B cell (primary cell): ENCODE results near the gene LUC7L. TPM values are rescaled to one million over a fixed set of nuclear protein-coding genes. Genes with fewer than 3 reads are reported as not detected.
A peak's percentile ranks its signal among the peaks of the same experiment; 100 is the strongest.

Experiments
- ATAC-seq: fragments of 200-7000 bp; cut with Tn5 transposase; one replicate; pipeline ENCODE4 v1.10.0; 2021; ENCODE audit warnings: low read depth, mild to moderate bottlenecking, moderate number of reproducible peaks, moderate library complexity
- CTCF ChIA-PET: fragments of 350-600 bp; sonication (Branson Sonifier 250); formaldehyde crosslinking; loops from one replicate; lab custom pipeline; 2021; ENCODE audit warnings: antibody characterized with exemption, inconsistent platforms; lab: Charles Lee
- POLR2A ChIA-PET: fragments of 350-600 bp; sonication (Branson Sonifier 250); formaldehyde crosslinking; loops from one replicate; lab custom pipeline; 2021; ENCODE audit warnings: antibody characterized with exemption; lab: Charles Lee
- DNase-seq: peaks from one replicate; pipeline ENCODE4 v3.0.0; 2013
- H2AFZ ChIP-seq: 2 replicates; pipeline ENCODE4 v1.6.1; 2012; ENCODE audit warnings: mild to moderate bottlenecking, low read depth, low read length; ENCODE audit not compliant: insufficient read depth, poor library complexity, severe bottlenecking
- H3K27ac ChIP-seq, 2 donors: 1 replicate in 1 of 2; 2 replicates in 1 of 2; pipeline ENCODE4 v1.5.1; 2012 to 2013; ENCODE audit warnings: low read length in 2 of 2, mild to moderate bottlenecking in 2 of 2, moderate library complexity in 1 of 2
- H3K27me3 ChIP-seq, 4 experiments: fragments of 200-600 bp in 1 of 4; sonication (generic) in 1 of 4; replicated peaks in 1 of 4; 1 replicate in 2 of 4; 2 replicates in 2 of 4; pipeline versions ENCODE4 v1.6.1 to v1.7.0; 2013 to 2016; ENCODE audit warnings: low read length in 3 of 4, mild to moderate bottlenecking in 2 of 4, mixed read lengths in 1 of 4, moderate library complexity in 1 of 4; ENCODE audit not compliant: insufficient read depth in 4 of 4, control insufficient read depth in 3 of 4; ENCODE audit errors: control extremely low read depth in 1 of 4
- H3K36me3 ChIP-seq, 2 experiments: replicated peaks in 1 of 2; 1 replicate in 1 of 2; 2 replicates in 1 of 2; pipeline versions ENCODE4 v1.6.1 to v1.7.1; 2013; ENCODE audit warnings: low read length in 1 of 2; ENCODE audit not compliant: insufficient read depth in 2 of 2, control insufficient read depth in 1 of 2; ENCODE audit errors: control extremely low read depth in 1 of 2, extremely low read depth in 1 of 2
- H3K4me1 ChIP-seq, 2 donors: fragments of 200-600 bp in 1 of 2; sonication (generic) in 1 of 2; 1 replicate in 1 of 2; 2 replicates in 1 of 2; pipeline versions ENCODE4 v1.5.1 to v1.6.1; 2013 to 2017; ENCODE audit warnings: low read length in 2 of 2; ENCODE audit not compliant: control insufficient read depth in 2 of 2, insufficient read depth in 2 of 2
- H3K4me2 ChIP-seq: replicated peaks from 2 replicates; pipeline ENCODE3; 2012; ENCODE audit warnings: mild to moderate bottlenecking, low read depth, low read length; ENCODE audit not compliant: poor library complexity, severe bottlenecking
- H3K4me3 ChIP-seq, 5 experiments: fragments of 200-600 bp in 1 of 5; sonication (generic) in 1 of 5; 1 replicate in 3 of 5; 2 replicates in 2 of 5; pipeline versions ENCODE4 v1.5.1 to v1.7.0; 2011 to 2016; ENCODE audit warnings: low read length in 4 of 5, mild to moderate bottlenecking in 4 of 5, low read depth in 2 of 5, control low read depth in 1 of 5, moderate library complexity in 1 of 5; ENCODE audit not compliant: insufficient read depth in 1 of 5; ENCODE audit errors: control extremely low read depth in 1 of 5, extremely low read depth in 1 of 5
- H3K79me2 ChIP-seq: fragments of 200-600 bp; sonication (generic); one replicate; pipeline ENCODE4 v1.6.0; 2016; ENCODE audit warnings: low read length; ENCODE audit not compliant: control insufficient read depth, insufficient read depth
- H3K9ac ChIP-seq: fragments of 200-600 bp; sonication (generic); 2 replicates; pipeline ENCODE4 v1.6.1; 2017; ENCODE audit warnings: mild to moderate bottlenecking, low read length, moderate library complexity
- H3K9me3 ChIP-seq, 3 donors: one replicate each; pipeline versions ENCODE4 v1.6.1 to v1.7.1; 2013; ENCODE audit warnings: low read length in 2 of 3; ENCODE audit not compliant: control insufficient read depth in 2 of 3, insufficient read depth in 1 of 3; ENCODE audit errors: control extremely low read depth in 1 of 3
- H4K20me1 ChIP-seq: 2 replicates; pipeline ENCODE4 v1.6.0; 2012; ENCODE audit warnings: mild to moderate bottlenecking, low read length; ENCODE audit not compliant: insufficient read depth, control insufficient read depth, poor library complexity, severe bottlenecking
- H3K27ac Mint-ChIP-seq: one replicate; pipeline ENCODE4 v1.8.0; 2021; ENCODE audit warnings: mixed read lengths
- H3K27me3 Mint-ChIP-seq: one replicate; pipeline ENCODE4 v1.8.0; 2021; ENCODE audit warnings: mixed read lengths
- H3K4me1 Mint-ChIP-seq: one replicate; pipeline ENCODE4 v1.8.0; 2021; ENCODE audit warnings: mixed read lengths
- H3K4me3 Mint-ChIP-seq: one replicate; pipeline ENCODE4 v1.8.0; 2021; ENCODE audit warnings: mixed read lengths
- H3K9me3 Mint-ChIP-seq: one replicate; pipeline ENCODE4 v1.8.0; 2022; ENCODE audit warnings: mixed read lengths; ENCODE audit not compliant: insufficient read depth
- EZH2 ChIP-seq: IDR thresholded peaks from 2 replicates; pipeline ENCODE4 v1.6.1; 2012; ENCODE audit warnings: borderline replicate concordance, low read depth, mild to moderate bottlenecking, moderate library complexity, low read length; ENCODE audit not compliant: insufficient read depth, poor library complexity, severe bottlenecking
- WGBS: methylation state at CpG from one replicate; pipeline ENCODE4 v1.1.5; 2013; ENCODE audit warnings: missing lambda C conversion rate; ENCODE audit not compliant: insufficient coverage; 5-methylcytosine and 5-hydroxymethylcytosine counted together
- intact Hi-C: fragments of 100-400 bp; cut with micrococcal nuclease; formaldehyde crosslinking; loops from one replicate; pipeline ENCODE4 v1.10.0; 2022
- polyA plus RNA-seq: library from polyadenylated mRNA; depleted of rRNA; stranded (reverse); fragments of >200 nt; gene quantifications from 2 replicates; pipeline ENCODE4 v1.2.3, GENCODE V29; 2012
- total RNA-seq, 2 donors: library from RNA; stranded (reverse); fragments of 120-200 nt in 1 of 2; gene quantifications; 1 replicate in 1 of 2; 2 replicates in 1 of 2; pipeline versions ENCODE4 v1.2.3 to v1.2.4, GENCODE V29; 2013 to 2022
- TF ChIP-seq, protein P1 (sequence below): fragments of 200-600 bp; IDR thresholded peaks from one replicate; pipeline ENCODE4 v1.8.0; 2022; ENCODE audit warnings: antibody characterized with exemption, mild to moderate bottlenecking

LUC7L gene
- total and polyA plus RNA-seq, 2 donors (not counting 1 experiment from before 2014, with no cell fraction given) = 148 to 181 TPM

DNA sequence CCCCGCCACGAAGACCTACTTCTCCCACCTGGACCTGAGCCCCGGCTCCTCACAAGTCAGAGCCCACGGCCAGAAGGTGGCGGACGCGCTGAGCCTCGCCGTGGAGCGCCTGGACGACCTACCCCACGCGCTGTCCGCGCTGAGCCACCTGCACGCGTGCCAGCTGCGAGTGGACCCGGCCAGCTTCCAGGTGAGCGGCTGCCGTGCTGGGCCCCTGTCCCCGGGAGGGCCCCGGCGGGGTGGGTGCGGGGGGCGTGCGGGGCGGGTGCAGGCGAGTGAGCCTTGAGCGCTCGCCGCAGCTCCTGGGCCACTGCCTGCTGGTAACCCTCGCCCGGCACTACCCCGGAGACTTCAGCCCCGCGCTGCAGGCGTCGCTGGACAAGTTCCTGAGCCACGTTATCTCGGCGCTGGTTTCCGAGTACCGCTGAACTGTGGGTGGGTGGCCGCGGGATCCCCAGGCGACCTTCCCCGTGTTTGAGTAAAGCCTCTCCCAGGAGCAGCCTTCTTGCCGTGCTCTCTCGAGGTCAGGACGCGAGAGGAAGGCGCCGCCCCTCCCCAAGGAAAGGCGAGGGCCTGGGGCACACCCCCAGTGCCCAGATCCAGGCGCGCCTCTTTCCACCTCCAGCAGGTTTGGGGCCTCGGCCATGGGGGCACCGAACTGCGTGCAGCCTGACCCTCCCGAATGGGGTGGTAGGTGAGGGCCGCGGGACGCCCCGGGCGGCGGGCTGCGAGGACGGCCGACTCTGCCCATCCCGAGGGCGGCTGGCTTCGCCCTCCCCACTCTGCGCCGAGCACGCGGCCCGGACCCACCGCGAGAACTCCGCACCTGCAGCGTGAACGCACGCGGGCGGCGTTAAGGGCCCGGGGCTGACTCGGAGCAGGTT, 48.3 kb downstream of the LUC7L start:
- no peaks in the 10 kb centered on the region for H3K79me2 ChIP-seq
- 2% methylated on average over 86 of the region's 89 CpGs for WGBS
- TF ChIP-seq, protein P1, sequence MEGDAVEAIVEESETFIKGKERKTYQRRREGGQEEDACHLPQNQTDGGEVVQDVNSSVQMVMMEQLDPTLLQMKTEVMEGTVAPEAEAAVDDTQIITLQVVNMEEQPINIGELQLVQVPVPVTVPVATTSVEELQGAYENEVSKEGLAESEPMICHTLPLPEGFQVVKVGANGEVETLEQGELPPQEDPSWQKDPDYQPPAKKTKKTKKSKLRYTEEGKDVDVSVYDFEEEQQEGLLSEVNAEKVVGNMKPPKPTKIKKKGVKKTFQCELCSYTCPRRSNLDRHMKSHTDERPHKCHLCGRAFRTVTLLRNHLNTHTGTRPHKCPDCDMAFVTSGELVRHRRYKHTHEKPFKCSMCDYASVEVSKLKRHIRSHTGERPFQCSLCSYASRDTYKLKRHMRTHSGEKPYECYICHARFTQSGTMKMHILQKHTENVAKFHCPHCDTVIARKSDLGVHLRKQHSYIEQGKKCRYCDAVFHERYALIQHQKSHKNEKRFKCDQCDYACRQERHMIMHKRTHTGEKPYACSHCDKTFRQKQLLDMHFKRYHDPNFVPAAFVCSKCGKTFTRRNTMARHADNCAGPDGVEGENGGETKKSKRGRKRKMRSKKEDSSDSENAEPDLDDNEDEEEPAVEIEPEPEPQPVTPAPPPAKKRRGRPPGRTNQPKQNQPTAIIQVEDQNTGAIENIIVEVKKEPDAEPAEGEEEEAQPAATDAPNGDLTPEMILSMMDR = no peak
- no peak for TF ChIP-seq EZH2
- intact Hi-C loops = loop anchor here (1.0 to 2.0 kb wide), 3 partner anchors 42 to 116 kb away; partner anchors contain the start of gene NPRL3
- DNase-seq (peak; percentile 87), ATAC-seq (peak; percentile 87)
- H3K9me3 Mint-ChIP-seq = no peaks in the 10 kb centered on the region
- H3K36me3 ChIP-seq = no peaks in the 10 kb centered on the region
- H4K20me1 ChIP-seq = no peaks in the 10 kb centered on the region
- H2AFZ ChIP-seq = peak overlapping the region; percentile 70
- H3K4me1 ChIP-seq = peaks cover 14 to 22% of the 10 kb centered on the region in 2 donors
- H3K4me1 Mint-ChIP-seq = peaks cover 12% of the 10 kb centered on the region
- peak overlapping the region; percentile 94 for H3K4me2 ChIP-seq
- H3K27ac ChIP-seq = no peak overlapping the region
- ChIA-PET CTCF (interaction anchor here (0.6 to 4.1 kb wide), 8 partner anchors 39 to 116 kb away, joined by 3 to 34 read pairs (median 4); no protein-coding TSS in a partner anchor), POLR2A (interaction anchor here (0.6 kb wide), 2 partner anchors 19 to 116 kb away, joined by 4 to 13 read pairs; no protein-coding TSS in a partner anchor)
- H3K9me3 ChIP-seq = peaks cover 0 to 4% (median 0%) of the 10 kb centered on the region in 3 donors
- no peak overlapping the region for H3K27ac Mint-ChIP-seq
- peaks cover 19% of the 10 kb centered on the region for H3K27me3 Mint-ChIP-seq
- H3K4me3 Mint-ChIP-seq = peak overlapping the region; percentile 45
- peaks cover 0 to 38% (median 22%) of the 10 kb centered on the region in 4 experiments for H3K27me3 ChIP-seq
- H3K4me3 ChIP-seq = peak overlapping the region in 4 of 5 experiments; percentile 23 to 46 (median 38)
- peak overlapping the region; percentile 58 for H3K9ac ChIP-seq
